ENCODE results near the gene ARHGAP22. TPM values are rescaled to one million over a fixed set of nuclear protein-coding genes. Genes with fewer than 3 reads are reported as not detected.

ARHGAP22 gene
- total RNA-seq, 1 donor from 2014 or later = 3.8 TPM

- Histone ChIP-seq H3K9me3 (replicated peaks) (no peaks in the 10 kb centered on the region), H3K4me3 (no peak overlapping the region), H3K4me1 (peaks cover 53% of the 10 kb centered on the region), H3K36me3 (no peaks in the 10 kb centered on the region), H3K27ac (replicated peaks) (no peak overlapping the region), H3K27me3 (ENCODE audit: low read depth) (peaks cover 20% of the 10 kb centered on the region)
- intact Hi-C loops (cut with micrococcal nuclease) = no loop called here
- no peak for TF ChIP-seq CTCF (IDR thresholded peaks at IDR 0.05; ENCODE audit: borderline replicate concordance)
- DNase-seq = no peak
Measured at GRCh38 chr10:48467669-48468068, 137.2 kb downstream of the ARHGAP22 start.

DNA sequence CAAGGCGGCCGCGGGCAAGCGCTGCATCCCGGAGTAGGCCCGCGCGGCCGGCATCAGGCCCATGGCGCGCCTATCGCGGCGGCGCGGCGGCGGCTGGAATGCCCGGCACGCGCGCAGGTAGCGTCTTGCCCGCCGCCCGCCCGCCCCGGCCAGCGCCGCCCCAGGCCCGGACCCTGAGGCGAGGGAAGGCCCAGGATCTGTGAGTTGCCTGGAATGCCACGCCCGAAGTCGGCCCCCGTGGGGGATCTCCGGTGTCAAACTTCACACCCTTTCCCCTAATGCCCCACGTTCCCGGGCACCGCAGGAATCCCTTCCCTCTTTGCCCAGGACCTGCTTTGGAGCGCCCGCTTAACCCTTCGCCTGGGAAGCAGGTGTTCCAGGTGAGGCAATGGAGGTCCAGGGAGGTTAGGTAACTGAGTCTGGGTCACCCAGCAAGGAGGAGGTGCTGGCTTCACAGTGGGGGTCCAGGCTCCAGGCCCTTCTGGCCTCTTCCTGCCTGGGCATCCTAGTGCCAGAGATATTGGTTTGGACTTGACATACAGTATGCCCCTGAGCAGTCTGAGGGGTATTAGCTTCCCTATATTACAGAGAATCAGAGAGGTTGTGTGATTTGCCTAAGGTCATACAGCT, 138.1 kb downstream of the ARHGAP22 start:
- TF ChIP-seq CTCF (IDR thresholded peaks at IDR 0.05; ENCODE audit: borderline replicate concordance) = no peak
- DNase-seq = no peak
- intact Hi-C loops (cut with micrococcal nuclease) = no loop called here
- no peak overlapping the region for H3K27ac ChIP-seq (replicated peaks)
- H3K4me1 ChIP-seq = peaks cover 53% of the 10 kb centered on the region
- H3K9me3 ChIP-seq (replicated peaks) = no peaks in the 10 kb centered on the region
- peak overlapping the region; percentile 51 for H3K4me3 ChIP-seq
- H3K27me3 ChIP-seq (ENCODE audit: low read depth) = peaks cover 20% of the 10 kb centered on the region
- H3K36me3 ChIP-seq = no peaks in the 10 kb centered on the region

DNA sequence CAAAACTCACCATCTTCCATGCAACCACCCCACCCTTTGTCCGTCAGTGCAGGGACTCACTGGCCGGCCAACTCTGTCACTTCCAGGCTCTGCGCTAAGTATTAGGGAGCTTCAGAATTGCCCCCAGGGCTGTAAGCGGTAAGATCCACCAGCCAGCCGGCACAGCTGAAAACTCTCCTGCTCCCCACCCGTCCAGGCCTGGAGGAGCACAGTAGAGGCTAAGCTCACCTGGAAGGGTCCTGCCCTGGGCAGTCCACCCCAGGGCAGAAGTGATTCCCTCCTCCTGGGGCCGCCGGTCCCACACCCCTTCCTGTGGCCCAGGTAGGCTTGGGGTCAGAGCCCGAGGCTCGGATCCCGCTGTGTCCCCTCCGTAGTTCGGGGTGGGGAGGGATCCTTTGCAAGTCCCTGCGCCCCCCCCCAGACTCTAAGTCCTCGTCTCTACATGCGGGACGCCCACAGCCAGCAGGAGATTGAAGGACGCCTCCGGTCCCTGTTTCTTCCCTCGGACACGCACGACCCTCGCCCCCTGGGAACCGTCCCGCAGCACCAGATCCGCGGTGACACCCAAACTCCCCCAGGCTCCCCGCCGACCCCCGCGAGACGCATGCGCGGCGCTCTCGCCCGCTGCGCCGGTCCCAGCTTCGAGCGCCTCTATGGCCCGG, 138.9 kb downstream of the ARHGAP22 start:
- intact Hi-C loops (cut with micrococcal nuclease) = no loop called here
- no peak for TF ChIP-seq CTCF (IDR thresholded peaks at IDR 0.05; ENCODE audit: borderline replicate concordance)
- Histone ChIP-seq H3K4me1 (peaks cover 53% of the 10 kb centered on the region), H3K36me3 (no peaks in the 10 kb centered on the region), H3K27ac (replicated peaks) (peak overlapping the region; percentile 88), H3K9me3 (replicated peaks) (no peaks in the 10 kb centered on the region), H3K4me3 (peak overlapping the region; percentile 51), H3K27me3 (ENCODE audit: low read depth) (peaks cover 20% of the 10 kb centered on the region)
- DNase-seq = no peak

- H3K9me3 ChIP-seq (replicated peaks) = no peaks in the 10 kb centered on the region
- H3K27me3 ChIP-seq (ENCODE audit: low read depth) = peaks cover 20% of the 10 kb centered on the region
- intact Hi-C loops (cut with micrococcal nuclease) = no loop called here
- no peak for TF ChIP-seq CTCF (IDR thresholded peaks at IDR 0.05; ENCODE audit: borderline replicate concordance)
- DNase-seq = peak; percentile 70
- H3K4me3 ChIP-seq = peak overlapping the region; percentile 51
- peaks cover 46% of the 10 kb centered on the region for H3K4me1 ChIP-seq
- peak overlapping the region; percentile 88 for H3K27ac ChIP-seq (replicated peaks)
- H3K36me3 ChIP-seq = no peaks in the 10 kb centered on the region
Measured at GRCh38 chr10:48464871-48465736, 139.8 kb downstream of the ARHGAP22 start.

GRCh38 chr10:48464121-48464870, 140.6 kb downstream of the ARHGAP22 start:
- Histone ChIP-seq H3K4me3 (peak overlapping the region; percentile 51), H3K9me3 (replicated peaks) (no peaks in the 10 kb centered on the region), H3K27me3 (ENCODE audit: low read depth) (peaks cover 20% of the 10 kb centered on the region), H3K36me3 (no peaks in the 10 kb centered on the region), H3K4me1 (peaks cover 39% of the 10 kb centered on the region), H3K27ac (replicated peaks) (peak overlapping the region; percentile 88)
- intact Hi-C loops (cut with micrococcal nuclease) = no loop called here
- no peak for TF ChIP-seq CTCF (IDR thresholded peaks at IDR 0.05; ENCODE audit: borderline replicate concordance)
- DNase-seq = no peak
